Panc1 (cell line): ENCODE data around the gene SLC6A7. TPM values are rescaled to one million over a fixed set of nuclear protein-coding genes. Genes with fewer than 3 reads are reported as not detected.

ENCODE experiments used
- ATAC-seq: fragments of 200-7000 bp; cut with Tn5 transposase; 2 replicates; pipeline ENCODE4 v1.9.1; 2020; ENCODE audit warnings: mild to moderate bottlenecking, moderate library complexity
- BruUV-seq: library from RNA; stranded (reverse); fragments of 400-500 nt; replicated peaks from 2 replicates; lab custom pipeline; 2021; lab: Mats Ljungman, UMichigan
- CTCF ChIA-PET: fragments of 300-600 bp; sonication (Branson Sonifier 250); formaldehyde crosslinking; loops from one replicate; lab custom pipeline; 2022; ENCODE audit warnings: antibody characterized with exemption; lab: Charles Lee
- POLR2A ChIA-PET: fragments of 300-600 bp; sonication (Branson Sonifier 250); formaldehyde crosslinking; loops from one replicate; lab custom pipeline; 2022; ENCODE audit warnings: antibody characterized with exemption; lab: Charles Lee
- DNase-seq: peaks from one replicate; pipeline ENCODE4 v3.0.0-alpha.2; 2010; ENCODE audit warnings: low read depth, low spot score
- H3K27ac ChIP-seq: 2 replicates; pipeline ENCODE4 v1.5.1; 2011; ENCODE audit warnings: mild to moderate bottlenecking, low read length, inconsistent platforms
- H3K27me3 ChIP-seq: fragments of 200-500 bp; sonication (Bioruptor generic); 2 replicates; pipeline ENCODE4 v1.6.0; 2014; ENCODE audit warnings: low read length, inconsistent platforms; ENCODE audit not compliant: control insufficient read depth, insufficient read depth
- H3K36me3 ChIP-seq: fragments of 200-500 bp; sonication (Bioruptor generic); 2 replicates; pipeline ENCODE4 v1.5.1; 2014; ENCODE audit warnings: inconsistent platforms, mild to moderate bottlenecking, low read length, moderate library complexity; ENCODE audit not compliant: control insufficient read depth, insufficient read depth
- H3K4me1 ChIP-seq: 2 replicates; pipeline ENCODE4 v1.5.1; 2011; ENCODE audit warnings: inconsistent platforms, mild to moderate bottlenecking, low read length, moderate library complexity; ENCODE audit not compliant: control insufficient read depth, insufficient read depth
- H3K4me3 ChIP-seq, 2 experiments: 2 replicates each; pipeline ENCODE4 v1.5.1; 2011 to 2012; ENCODE audit warnings: low read depth in 2 of 2, low read length in 2 of 2, mild to moderate bottlenecking in 2 of 2, inconsistent platforms in 1 of 2, moderate library complexity in 1 of 2
- H3K9me3 ChIP-seq: fragments of 200-500 bp; sonication (Bioruptor generic); 2 replicates; pipeline ENCODE4 v1.5.1; 2014; ENCODE audit warnings: low read depth, mild to moderate bottlenecking, inconsistent platforms, low read length, moderate library complexity; ENCODE audit not compliant: control insufficient read depth, insufficient read depth
- POLR2AphosphoS5 ChIP-seq: IDR thresholded peaks from 2 replicates; pipeline ENCODE4 v1.6.1; 2012; ENCODE audit warnings: mild to moderate bottlenecking, low read depth, low read length, moderate library complexity
- SIN3A ChIP-seq: IDR thresholded peaks from 2 replicates; pipeline ENCODE4 v1.6.1; 2012; ENCODE audit warnings: low read depth, mild to moderate bottlenecking, low read length, moderate library complexity, borderline replicate concordance; ENCODE audit not compliant: insufficient read depth
- TCF7L2 ChIP-seq: IDR thresholded peaks from 2 replicates; pipeline ENCODE4 v1.6.1; 2011; ENCODE audit warnings: mild to moderate bottlenecking, low read depth, low read length, inconsistent platforms
- in situ Hi-C: cut with HindIII; loops from 2 replicates; pipeline ENCODE4 v1.10.0; 2016; ENCODE audit warnings: low sequenced_read_pairs, low pct_unique_long_range_greater_than_20kb
- intact Hi-C: fragments of 100-400 bp; cut with micrococcal nuclease; formaldehyde crosslinking; loops from one replicate; pipeline ENCODE4 v1.10.0; 2022; ENCODE audit not compliant: unreplicated experiment
- total RNA-seq: library from RNA; stranded (reverse); gene quantifications from one replicate; pipeline ENCODE4 v1.2.1, GENCODE V29; 2021; ENCODE audit not compliant: unreplicated experiment
- TF ChIP-seq, protein P1 (sequence below), 2 experiments: IDR thresholded peaks; 2 replicates each; pipeline ENCODE4 v1.6.1; 2011 to 2012; ENCODE audit warnings: low read depth in 2 of 2, control low read depth in 1 of 2, low read length in 1 of 2, mild to moderate bottlenecking in 1 of 2, moderate library complexity in 1 of 2; ENCODE audit not compliant: insufficient read depth in 1 of 2
- TF ChIP-seq, protein P2 (sequence below): fragments of 450-650 bp; IDR thresholded peaks from 2 replicates; pipeline ENCODE4 v1.5.1; 2017; ENCODE audit warnings: mild to moderate bottlenecking

Gene SLC6A7
- total RNA-seq, 1 experiment from 2014 or later, result not detected

DNA sequence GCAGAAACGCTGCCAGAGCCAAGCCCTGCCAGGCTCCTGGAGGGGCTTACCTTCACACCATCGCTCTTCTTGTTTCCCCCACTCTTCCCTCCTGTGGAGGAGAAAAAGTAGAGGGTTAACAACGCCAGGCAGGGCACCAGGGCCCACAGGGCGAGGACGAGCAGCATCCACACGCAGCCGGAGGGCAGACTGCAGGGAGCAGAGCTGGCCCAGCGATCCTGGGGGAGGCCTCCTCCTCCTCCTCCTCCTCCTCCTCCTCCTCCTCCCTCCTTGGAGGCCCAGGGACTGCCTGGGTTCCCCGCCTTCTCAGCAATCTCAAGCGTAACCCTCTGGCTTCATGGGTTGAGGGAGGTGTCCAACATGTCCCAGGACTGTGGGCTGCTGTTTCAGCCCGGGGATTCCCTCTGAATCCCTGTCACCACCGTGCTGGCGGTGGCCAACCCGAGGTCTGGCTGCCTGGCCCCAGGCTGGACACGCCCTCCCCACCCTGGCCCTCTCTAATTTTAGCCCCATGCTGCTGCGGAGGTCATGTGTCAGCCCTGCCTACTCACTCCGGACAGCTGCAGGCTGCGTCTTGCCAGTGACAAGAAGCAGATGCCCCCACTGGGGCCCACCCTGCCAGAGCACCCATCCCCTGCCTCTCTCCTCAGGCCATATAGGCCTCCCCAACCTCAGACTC is 55.4 kb downstream of the SLC6A7 start:
- H3K27ac ChIP-seq, result no peak overlapping the region
- no peaks in the 10 kb centered on the region for H3K27me3 ChIP-seq
- POLR2A ChIA-PET, result no interaction called here
- H3K36me3 ChIP-seq, result no peaks in the 10 kb centered on the region
- DNase-seq (no peak), ATAC-seq (no peak)
- TF ChIP-seq SIN3A, result no peak
- TF ChIP-seq, protein P1, sequence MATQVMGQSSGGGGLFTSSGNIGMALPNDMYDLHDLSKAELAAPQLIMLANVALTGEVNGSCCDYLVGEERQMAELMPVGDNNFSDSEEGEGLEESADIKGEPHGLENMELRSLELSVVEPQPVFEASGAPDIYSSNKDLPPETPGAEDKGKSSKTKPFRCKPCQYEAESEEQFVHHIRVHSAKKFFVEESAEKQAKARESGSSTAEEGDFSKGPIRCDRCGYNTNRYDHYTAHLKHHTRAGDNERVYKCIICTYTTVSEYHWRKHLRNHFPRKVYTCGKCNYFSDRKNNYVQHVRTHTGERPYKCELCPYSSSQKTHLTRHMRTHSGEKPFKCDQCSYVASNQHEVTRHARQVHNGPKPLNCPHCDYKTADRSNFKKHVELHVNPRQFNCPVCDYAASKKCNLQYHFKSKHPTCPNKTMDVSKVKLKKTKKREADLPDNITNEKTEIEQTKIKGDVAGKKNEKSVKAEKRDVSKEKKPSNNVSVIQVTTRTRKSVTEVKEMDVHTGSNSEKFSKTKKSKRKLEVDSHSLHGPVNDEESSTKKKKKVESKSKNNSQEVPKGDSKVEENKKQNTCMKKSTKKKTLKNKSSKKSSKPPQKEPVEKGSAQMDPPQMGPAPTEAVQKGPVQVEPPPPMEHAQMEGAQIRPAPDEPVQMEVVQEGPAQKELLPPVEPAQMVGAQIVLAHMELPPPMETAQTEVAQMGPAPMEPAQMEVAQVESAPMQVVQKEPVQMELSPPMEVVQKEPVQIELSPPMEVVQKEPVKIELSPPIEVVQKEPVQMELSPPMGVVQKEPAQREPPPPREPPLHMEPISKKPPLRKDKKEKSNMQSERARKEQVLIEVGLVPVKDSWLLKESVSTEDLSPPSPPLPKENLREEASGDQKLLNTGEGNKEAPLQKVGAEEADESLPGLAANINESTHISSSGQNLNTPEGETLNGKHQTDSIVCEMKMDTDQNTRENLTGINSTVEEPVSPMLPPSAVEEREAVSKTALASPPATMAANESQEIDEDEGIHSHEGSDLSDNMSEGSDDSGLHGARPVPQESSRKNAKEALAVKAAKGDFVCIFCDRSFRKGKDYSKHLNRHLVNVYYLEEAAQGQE (IDR thresholded peaks at IDR 0.05; ENCODE audit: insufficient read depth in 1 of 2, low read depth in 2 of 2, low read length in 1 of 2), result no peak
- TF ChIP-seq, protein P2, sequence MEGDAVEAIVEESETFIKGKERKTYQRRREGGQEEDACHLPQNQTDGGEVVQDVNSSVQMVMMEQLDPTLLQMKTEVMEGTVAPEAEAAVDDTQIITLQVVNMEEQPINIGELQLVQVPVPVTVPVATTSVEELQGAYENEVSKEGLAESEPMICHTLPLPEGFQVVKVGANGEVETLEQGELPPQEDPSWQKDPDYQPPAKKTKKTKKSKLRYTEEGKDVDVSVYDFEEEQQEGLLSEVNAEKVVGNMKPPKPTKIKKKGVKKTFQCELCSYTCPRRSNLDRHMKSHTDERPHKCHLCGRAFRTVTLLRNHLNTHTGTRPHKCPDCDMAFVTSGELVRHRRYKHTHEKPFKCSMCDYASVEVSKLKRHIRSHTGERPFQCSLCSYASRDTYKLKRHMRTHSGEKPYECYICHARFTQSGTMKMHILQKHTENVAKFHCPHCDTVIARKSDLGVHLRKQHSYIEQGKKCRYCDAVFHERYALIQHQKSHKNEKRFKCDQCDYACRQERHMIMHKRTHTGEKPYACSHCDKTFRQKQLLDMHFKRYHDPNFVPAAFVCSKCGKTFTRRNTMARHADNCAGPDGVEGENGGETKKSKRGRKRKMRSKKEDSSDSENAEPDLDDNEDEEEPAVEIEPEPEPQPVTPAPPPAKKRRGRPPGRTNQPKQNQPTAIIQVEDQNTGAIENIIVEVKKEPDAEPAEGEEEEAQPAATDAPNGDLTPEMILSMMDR, result no peak
- no peak for TF ChIP-seq POLR2AphosphoS5
- no peak for TF ChIP-seq TCF7L2
- intact Hi-C loops (no loop called here), in situ Hi-C loops (no loop called here)
- CTCF ChIA-PET, result no interaction called here
- no peaks in the 10 kb centered on the region for H3K4me1 ChIP-seq
- no TSS peak for BruUV-seq
- H3K9me3 ChIP-seq, result no peaks in the 10 kb centered on the region
- no peak overlapping the region for H3K4me3 ChIP-seq

DNA sequence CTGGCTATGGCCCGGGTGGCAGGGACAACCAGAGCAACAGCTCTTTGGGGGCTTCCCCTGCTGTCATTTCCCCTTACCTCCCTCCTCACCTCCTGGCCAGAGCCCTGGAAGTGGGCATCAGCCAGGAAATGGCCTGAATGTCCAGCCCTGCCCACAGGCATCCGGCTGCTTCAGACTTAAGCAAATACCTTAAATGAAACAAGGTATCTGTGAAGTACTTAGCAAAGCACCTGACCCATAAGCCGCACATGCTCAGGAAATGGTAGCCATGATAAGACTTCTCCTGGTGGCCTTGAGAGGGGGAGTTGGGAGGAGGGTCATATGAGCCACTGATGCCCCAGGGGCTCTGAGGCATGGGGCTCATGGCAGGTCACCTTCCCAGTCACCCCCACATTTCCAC is 55.9 kb downstream of the SLC6A7 start:
- TF ChIP-seq POLR2AphosphoS5, result no peak
- no peak for TF ChIP-seq TCF7L2
- TF ChIP-seq, protein P2, result no peak
- TF ChIP-seq SIN3A, result no peak
- TF ChIP-seq, protein P1 (IDR thresholded peaks at IDR 0.05; ENCODE audit: insufficient read depth in 1 of 2, low read depth in 2 of 2, low read length in 1 of 2), result no peak
- in situ Hi-C loops (no loop called here), intact Hi-C loops (no loop called here)
- ATAC-seq (no peak), DNase-seq (no peak)
- ChIA-PET CTCF (no interaction called here), POLR2A (no interaction called here)
- H3K9me3 ChIP-seq, result no peaks in the 10 kb centered on the region
- H3K36me3 ChIP-seq, result no peaks in the 10 kb centered on the region
- H3K27me3 ChIP-seq, result no peaks in the 10 kb centered on the region
- no peaks in the 10 kb centered on the region for H3K4me1 ChIP-seq
- H3K4me3 ChIP-seq, result no peak overlapping the region
- H3K27ac ChIP-seq, result no peak overlapping the region
- BruUV-seq, result no TSS peak
